NT2/D1 (cell line): Measurements from ENCODE around the gene DLX4.

Experiments used
- SUZ12 ChIP-seq: IDR thresholded peaks from 2 replicates; pipeline ENCODE4 v1.6.1; 2011; ENCODE audit not compliant: insufficient read length, insufficient read depth; ENCODE audit errors: extremely low read depth
- ZNF274 ChIP-seq: IDR thresholded peaks from 2 replicates; pipeline ENCODE4 v1.6.1; 2011; ENCODE audit warnings: mild to moderate bottlenecking, low read depth, low read length

- TF ChIP-seq ZNF274 (no peak), SUZ12 (no peak)
Measured at GRCh38 chr17:49986396-49987289, 17.7 kb downstream of the DLX4 start.
